OCI-M1 (cell line): Measurements from ENCODE around the gene NKAIN2.
"Not testable (repeated sequence)": the region's sequence is repeated elsewhere in the genome, so short reads cannot be mapped to it uniquely, and the experiment has no call there.

ENCODE experiments used
- DNase-seq: peaks from one replicate; lab custom pipeline; 2025; lab: John Stamatoyannopoulos, UW

NKAIN2 gene

DNA sequence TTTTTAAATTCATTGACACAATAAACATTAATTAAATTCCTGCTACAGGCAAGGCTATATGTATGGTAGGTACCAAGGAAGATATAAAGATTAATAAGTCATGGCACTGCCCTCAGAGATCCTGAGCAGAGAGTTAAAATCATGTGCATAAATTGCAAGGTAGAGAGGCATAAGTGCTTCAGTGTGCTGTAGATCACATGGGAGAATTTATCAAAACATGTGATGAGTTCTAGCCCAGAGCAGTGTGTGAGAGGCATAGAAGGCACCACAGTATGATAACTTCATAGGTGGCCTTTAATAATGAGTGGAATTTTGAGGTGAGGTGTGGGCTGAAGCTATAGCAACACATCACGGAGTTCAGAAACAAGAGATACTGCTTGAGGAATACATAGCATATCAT is 692.7 kb downstream of the NKAIN2 start:
- DNase-seq: no peak

DNA sequence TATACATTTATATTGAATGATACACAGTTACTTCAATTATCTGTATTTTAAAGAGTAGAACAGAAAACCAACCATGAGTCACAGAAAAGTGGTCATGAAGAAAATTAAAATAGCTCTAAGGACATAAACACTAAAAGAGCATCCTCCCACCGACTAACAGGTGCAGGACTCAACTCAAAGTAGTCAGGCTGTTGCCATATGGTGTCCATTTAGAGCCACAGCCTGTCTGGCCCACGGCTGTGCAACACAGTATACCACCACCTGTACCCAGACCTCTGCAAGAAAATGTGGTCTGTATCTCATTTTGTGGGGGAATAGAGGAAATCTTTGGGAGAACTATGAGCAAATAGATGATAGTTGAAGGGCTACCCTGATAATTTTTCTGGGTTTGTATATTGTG is 708.8 kb downstream of the NKAIN2 start:
- DNase-seq: no peak

DNA sequence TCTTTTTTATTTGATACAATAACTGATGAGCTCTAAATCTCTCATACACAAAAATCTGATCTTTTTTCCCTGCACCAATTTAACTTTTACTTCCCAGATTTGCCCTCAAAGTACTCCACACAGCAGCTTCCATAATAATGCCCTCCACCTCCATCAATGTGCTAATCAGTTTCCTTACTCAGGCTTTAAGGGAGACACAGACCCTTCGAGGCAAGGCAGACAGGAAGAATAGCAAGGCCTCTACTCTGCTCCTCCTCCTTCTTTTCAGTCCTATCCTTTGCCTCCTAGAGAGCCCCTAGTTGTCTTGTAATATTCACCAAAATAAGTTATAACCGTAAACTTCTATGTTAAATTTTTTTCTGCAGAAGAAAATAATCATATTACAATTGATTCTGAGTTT is 713.7 kb downstream of the NKAIN2 start:
- no peak for DNase-seq

DNA sequence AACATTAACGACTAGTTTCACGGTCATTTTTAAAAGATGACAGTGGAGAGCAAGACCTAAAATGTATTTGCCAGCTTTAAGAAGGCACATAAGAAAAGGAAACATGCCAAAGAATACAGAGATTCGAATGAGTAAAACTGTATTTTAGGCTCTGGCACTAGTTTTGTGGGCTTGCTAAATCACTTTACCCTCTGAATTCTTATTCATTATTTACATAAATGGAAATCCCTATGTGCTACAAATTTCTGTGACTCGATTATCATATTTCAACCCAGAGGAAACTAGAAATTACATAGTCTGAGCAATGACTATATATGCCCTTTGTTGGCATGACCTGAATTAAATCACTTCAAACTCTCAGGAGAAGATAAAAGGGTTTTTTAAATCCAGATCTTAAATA is 716.8 kb downstream of the NKAIN2 start:
- DNase-seq: no peak

DNA sequence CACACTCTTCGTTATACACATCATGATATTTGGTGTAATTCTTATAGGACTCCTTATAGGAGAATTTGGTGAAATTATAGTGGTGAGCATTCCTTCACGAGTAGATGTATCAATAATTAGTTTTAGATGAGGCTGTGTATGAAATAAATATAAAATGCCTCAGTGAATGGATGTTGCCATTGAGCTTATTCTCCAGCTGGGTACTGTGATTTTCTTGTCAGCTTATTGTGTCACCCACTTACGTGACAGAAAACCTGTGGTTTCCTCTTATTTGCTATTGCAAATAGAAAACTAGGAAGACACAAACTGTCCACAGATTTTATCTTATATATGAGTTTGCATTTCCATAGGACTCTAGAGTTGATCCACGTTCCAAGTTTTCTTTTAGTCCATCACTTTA is 718.7 kb downstream of the NKAIN2 start:
- peak; percentile 31 for DNase-seq

DNA sequence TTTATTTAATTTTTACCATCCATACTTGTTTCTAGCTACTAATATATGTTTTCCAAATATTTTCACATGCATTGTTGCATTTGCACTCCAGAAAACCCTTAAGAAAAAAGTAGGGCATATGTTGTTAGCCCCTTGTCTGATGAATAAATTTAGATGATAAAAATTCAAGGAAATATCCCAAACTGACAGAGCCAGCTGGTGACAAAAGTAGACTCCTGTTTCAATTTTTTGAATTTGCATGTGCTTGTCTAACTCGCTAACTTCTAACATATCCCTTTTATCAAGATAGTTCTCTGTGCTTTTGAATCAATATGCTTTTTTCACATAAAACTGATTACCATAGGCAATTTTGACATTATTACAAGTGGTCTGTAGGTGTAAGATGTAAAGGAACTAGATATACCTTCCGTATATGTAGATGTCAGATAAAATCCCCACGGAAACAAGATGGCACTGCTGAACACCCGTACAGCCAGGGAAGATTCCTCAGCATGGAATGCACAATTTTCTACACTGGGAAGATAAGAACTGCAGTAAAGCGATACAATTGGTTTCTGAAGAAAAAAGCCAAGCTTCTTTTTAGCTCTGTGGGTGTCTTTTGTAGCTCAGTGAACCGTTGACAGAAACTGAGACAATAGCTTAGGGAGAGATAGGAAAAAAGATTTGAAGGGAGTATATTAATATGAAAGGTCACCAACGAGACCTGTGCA is 721.0 kb downstream of the NKAIN2 start:
- no peak for DNase-seq

DNA sequence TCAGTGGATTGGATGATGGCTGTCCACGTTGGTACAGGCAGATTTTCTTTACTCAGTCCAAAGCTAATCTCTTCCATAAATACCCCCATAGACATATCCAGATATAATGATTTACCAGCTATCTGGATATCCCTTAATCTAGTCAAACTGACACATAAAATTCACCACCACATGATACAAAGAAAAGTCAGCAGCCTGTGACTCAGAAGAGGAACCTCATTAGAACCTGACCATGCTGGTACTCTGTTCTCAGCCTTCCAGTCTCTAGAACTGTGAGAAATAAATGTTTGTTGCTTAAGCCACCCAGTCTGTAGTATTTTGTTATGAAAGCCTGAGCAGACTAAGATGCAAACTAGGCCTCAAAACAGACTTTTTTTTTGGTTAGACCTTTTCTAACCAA is 727.3 kb downstream of the NKAIN2 start:
- DNase-seq: no peak

DNA sequence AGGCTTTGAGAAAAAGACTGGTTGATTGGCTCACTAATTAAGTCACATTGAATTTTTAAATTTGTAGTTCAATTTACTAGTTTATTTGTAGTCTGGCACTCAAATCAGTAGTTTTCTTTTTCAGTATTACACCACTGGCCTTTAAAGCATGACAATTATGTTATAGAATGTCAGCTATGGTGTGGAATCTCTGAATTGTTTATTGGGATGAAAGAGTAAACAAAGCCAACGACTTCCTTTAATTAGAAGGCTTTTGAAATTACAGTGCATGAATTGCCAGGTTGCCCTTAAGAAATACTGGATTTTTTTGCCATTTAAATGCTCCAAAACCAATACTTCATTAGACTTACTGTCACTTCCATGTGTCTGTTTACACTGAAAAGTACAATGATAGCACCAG is 731.6 kb downstream of the NKAIN2 start:
- no peak for DNase-seq

DNA sequence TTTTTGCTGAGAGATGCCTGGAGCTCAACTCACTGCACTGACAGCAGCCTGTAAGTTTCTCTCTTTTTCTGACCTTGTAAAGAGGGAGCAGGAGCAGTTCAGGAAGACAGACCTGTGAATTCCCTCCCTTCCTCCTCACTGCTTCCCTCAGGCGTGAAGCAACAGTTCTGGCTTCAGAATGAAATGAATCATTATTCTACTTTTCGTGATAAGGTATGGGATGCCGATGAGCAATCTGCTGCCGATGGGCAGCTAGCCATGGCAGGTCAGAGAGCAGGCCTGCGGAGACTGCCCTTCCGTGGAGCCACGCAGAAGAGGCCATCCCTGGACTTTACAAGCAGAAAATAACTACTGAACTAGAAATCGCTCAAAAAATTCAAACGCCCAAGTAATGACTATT is 732.1 kb downstream of the NKAIN2 start:
- no peak for DNase-seq

DNA sequence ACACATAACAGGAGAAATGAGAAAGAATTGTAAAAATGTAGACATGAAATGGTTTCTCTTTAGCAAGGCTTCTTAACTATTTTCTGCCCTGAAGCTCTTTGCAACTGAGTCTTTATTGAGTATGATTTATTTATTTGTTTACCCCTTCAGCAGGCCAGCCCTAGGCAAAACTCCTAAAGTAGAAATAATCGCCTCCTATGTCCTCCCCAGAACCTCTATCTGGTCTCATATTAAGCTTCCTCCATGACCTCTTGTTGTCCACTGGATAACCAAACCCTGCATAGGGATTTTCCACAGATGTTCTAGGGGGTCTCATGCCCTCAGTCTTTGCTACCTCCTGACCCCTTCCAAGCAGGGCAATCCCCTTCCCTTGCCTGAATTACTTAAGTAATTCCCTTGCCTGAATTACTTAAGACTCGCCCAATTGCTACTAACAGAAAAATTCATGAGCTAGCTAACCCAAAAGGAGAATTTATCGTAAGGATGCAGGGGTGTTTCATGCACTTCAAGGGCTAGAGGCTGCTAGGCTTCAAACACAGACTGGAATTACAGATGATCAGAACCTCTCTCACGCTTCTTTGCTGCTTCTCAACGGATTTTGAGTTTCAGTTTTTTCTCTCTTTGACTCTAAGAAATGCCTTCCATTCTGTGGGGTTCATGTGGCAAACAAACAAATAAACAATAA is 732.6 kb downstream of the NKAIN2 start:
- no peak for DNase-seq

DNA sequence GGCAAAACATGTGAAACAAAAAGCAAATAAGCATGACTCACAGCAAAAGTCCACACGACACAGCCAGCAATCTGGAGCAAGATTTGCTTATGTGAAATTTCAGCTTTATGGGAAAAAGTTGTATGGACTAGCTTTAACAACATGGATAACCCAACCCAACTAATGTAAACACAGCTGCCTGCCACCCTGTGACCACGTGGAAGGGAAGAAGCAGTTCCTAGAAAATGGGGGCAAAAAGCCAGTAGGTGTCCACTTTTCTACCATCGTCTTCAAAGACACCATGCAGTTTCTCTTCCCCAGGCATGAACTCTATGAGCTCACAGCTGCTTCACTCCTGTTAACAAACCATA is 733.2 kb downstream of the NKAIN2 start:
- no peak for DNase-seq

DNA sequence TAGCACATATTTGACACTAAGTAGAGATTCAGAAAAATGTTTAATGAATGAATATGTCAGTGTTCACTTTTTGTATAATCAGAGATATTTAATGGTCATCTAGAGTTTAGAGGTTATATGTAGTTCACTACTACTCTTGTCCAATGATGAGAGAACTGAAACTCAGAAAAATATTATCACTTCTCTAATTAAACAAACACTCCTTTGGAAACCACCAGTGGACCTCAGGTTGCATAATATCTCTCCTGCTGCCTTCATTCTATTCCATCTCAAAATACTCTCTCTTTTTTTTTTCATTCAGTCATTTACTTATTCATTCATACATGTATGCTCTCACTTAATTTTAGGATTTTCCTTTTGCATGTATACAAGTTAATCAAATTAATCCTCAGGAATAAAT is 735.4 kb downstream of the NKAIN2 start:
- no peak for DNase-seq

DNA sequence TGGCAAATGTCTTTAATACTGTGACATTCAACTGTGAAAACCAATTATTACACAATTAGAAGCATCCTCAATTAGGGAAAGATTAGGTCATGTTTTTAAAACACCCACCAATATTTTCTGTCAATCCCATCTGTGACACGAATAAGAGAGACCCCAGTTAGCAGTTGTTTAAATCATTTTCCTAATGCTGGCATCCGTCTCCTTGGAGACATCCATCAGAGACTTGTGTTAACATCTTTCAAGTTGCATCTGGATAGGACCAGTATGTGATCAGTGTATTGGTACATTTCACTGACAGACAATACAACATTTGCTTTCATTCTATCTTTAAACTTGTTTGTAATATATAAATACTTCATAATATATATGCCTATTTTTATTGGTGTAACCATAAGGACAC is 737.9 kb downstream of the NKAIN2 start:
- no peak for DNase-seq

DNA sequence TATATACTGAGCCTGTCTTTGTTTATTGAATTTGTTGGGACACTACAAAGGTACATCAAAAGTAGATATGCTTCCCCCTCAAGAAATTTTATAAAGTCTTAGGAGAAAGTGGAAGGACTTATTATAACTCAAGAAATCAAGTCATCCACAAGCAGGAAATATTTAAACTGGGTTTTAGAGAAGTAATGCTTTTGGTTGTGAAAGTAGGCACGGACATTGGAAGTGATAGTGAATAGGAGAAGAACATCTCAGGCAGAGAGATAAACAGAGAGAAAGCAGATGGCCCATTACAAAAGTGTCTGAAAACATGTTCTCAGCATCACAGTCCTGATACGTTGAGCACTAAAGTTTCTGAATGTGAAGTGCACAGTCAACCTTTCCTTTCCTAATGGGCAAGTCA is 742.9 kb downstream of the NKAIN2 start:
- no peak for DNase-seq

DNA sequence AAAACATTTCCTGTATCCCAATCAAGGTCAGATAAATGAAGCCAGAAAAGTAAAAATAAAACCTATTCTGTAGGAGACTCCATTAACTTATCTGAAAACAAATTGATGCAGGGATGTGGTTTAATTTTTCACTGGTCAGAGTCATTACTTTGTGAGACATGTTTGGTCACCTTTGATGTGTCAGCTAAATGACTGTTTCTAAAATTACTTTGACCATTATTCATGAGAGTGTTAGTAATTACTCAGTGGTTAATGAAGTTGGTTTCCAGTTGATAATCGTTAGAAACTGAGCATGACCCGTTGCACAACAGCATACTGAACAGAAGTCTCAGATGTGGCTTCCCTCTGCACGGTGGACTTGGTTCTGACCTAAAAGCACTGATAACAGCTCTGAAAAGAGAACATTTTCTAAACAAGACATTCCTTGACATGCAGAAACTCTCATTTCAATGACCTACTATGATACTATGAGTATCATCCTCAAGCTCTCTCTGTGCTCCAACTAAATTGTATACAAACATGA is 748.1 kb downstream of the NKAIN2 start:
- DNase-seq: peak; percentile 29

DNA sequence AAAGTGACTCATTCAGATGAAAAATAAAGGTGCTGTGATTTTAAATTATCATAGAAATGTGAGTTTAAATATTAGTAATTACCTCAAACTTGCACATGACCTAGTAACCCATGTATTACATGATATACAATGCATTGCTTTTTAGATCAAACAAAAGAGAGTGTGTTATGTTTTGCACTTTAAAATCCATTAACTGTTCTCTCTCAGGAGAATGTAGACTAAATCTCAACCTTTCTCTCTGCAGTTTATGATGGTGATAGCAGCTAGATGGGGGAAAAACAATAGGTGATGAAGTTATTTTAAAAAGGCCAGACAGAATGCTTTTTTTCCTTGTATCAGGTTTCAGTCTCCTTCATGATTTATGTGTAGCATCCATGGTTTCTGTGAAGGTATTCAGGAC is 754.2 kb downstream of the NKAIN2 start:
- DNase-seq: no peak

DNA sequence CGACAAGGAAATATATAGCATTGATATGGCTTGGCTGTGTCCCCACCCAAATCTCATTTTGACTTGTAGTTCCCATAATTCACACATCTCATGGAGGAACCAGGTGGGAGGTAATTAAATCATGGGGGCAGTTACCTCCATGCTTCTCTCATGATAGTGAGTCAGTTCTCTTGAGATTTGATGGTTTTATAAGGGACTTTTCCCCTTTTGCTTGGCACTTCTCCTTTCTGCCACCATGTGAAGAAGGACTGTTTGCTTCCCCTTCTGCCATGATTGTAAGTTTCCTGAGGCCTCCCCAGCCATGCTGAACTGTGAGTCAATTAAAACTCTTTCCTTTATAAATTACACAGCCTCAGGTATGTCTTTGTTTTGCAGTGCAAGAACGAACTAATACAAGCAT is 756.4 kb downstream of the NKAIN2 start:
- peak; percentile 26 for DNase-seq

DNA sequence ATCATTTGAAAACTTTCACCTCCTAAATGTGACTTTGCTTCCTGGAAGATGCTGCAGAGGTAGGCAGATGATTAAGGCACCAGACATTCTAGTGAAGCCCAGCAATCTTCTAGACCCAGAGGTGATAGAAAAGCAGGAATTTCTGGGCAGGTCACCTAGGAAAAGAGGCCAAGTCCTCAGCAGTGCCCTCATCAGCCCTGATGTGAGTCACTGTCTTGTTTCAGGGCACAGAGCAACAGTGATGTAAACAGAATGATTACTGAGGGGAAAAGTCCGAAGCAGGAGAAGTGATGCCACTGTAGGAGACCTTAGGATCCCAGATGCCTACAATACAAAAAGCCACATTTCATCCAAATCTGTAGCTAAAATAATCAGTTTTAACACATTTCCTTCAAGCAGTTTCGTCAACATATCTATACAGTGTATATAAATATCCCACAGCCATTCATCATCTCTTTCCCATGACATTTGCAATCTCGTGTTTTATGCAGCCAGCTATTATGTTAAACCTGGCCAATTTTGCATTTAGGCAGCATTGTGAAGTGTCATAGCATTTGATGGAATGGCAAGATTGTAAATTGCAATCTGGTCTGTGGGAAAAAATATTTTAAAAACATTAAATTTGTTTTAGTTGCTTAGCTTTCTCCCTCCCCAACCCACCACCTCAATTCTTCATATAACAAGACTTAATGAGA is 757.4 kb downstream of the NKAIN2 start:
- no peak for DNase-seq

DNA sequence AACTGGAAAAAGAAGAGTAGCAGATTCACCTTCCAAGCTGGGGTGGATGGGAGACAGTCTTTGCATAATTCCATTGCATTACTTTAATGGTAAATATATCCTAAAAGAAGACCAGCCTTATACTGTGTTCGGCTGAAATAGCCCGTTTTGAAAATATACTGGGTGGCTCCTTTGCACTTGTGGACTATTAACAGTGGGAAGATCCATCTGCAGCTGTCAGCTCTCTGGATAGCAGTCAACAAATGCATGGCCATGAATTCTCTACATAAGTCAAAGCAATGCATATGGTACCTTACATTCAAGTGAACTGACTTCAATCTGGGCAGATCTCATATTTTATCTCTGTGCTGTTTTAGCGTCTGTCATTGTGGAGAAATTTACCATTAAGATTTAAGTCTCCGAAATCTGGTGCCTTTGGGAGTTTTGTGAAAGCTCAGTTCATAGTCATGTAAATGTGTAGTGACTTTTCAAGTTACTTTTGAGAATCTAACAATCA is 758.0 kb downstream of the NKAIN2 start:
- no peak for DNase-seq

DNA sequence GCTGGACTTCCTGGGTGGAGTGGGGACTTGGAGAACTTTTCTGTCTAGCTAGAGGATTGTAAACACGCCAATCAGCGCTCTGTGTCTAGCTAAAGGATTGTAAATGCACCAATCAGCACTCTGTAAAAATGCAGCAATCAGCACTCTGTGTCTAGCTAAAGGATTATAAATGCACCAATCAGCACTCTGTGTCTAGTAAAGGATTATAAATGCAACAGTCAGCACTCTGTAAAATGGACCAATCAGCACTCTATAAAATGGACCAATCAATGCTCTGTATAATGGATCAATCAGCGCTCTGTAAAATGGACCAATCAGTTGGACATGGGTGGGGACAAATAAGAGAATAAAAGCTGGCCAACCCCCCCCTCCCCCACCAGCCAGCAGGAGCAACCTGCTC is 760.5 kb downstream of the NKAIN2 start:
- DNase-seq: not testable (repeated sequence)

DNA sequence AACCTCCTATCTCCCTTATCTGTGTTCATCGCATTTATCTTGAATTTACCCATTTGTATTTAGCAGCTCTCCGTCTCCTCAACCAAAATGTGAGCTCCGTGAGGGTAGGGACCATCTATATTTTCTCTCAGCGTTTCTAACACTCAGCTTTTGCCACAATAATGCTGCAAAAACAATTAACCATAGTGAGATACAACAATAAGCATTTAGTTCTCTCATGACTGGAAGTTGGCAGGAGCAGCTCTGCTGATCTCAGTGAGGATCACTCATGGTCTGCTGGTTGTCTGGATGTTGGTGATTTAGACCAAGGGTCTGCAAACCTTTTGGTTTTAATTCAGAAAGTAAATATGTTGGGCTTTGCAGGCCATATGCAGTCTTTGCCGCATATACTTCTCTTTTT is 763.7 kb downstream of the NKAIN2 start:
- no peak for DNase-seq

DNA sequence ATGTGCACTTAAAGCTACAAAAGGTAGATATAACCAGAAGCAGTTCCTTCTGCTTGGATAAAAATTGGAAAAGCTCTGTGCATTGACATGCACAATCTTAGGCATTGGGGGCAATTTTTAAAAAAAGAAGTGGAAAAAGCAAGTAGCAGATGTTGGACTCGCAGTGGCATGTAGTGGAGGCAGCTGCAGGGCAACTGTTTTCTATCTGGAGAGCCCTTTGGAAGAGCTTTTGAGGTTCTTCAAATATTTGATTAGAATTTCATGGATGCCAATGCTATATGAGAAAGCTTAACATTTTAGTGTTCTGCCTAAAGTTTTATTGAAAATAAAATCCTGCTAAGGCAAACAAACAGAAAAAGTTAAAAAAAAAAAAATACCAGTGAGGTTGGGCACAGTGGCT is 770.3 kb downstream of the NKAIN2 start:
- no peak for DNase-seq

DNA sequence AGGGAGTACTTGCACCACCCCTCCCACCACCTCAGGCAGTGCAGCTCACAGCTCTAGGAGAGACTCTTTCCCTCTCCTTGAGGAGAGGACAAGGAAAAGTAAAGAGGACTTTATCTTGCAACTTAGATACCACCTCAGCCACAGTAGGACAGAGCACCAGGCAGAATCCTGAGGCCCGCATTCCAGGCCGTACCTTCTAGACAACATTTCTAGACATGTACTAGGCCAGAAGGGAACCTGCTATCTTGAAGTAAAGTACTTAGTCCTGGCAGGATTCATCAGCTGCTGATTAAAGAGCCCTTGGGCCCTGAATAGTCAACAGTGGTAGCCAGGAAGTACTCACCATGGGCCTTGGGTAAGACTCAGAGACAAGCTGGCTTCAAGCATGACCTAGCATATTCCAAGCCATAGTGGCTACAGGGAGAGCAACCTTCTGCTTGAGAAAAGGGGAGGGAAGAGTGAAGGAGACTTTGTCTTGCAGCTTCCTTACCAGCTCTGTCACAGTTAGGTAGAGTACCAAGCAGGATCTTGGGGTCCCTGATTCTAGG is 774.1 kb downstream of the NKAIN2 start:
- no peak for DNase-seq
